Stimulated activated CD4-positive, alpha-beta T cell treated with anti-CD3 and anti-CD28 coated beads, Interleukin-4, amount 100 ng/mL, for 24 hours (primary cell): ENCODE data around the gene CFHR1.
"Not testable (repeated sequence)": the region's sequence is repeated elsewhere in the genome, so short reads cannot be mapped to it uniquely, and the experiment has no call there.

ENCODE experiments used
- DNase-seq: peaks from one replicate; pipeline ENCODE4 v3.0.0-alpha.2; 2020

The CFHR1 gene

DNA sequence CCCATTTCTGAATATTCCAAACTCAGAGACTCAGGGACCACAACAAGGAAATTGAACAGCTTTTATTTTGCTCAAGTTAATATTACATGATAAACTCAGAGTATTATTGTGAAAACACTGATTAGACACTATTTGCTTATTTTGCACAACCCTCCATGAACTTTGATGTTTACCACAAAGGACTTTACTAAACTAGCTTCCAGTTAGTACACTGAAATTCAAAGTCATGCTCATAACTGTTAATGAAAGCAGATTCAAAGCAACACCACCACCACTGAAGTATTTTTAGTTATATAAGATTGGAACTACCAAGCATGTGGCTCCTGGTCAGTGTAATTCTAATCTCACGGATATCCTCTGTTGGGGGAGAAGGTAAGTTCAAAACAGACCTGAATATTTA lies at the start of gene CFHR1:
CFHR1 (plus strand) TSS at position 201 of the 400 bp plus-strand sequence; CDS start at position 315, 114 bp downstream.
- not testable (repeated sequence) for DNase-seq

- not testable (repeated sequence) for DNase-seq
Measured at GRCh38 chr1:196769823-196770222, 49.7 kb upstream of the CFHR1 start.

GRCh38 chr1:196773713-196774112 lies 45.8 kb upstream of the CFHR1 start:
- DNase-seq: no peak

DNA sequence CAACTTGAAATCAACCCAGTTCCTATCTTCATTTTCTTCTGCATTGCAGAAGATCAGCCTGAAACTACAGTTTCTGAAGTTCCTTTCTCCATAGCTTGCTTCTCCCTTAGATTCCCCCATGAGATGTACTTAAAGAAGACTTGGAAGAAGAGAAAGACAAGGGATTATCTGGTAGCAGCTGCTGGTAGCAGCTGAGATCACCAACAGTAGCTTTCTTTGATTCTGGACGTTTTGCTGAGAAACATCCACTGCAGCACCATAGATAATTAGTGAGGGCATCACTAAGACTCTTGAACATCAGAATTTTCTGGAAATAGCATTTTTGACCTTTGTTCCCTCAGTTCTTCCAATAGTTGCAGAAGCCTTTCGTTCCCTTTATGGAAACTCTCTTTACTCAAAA lies 45.4 kb upstream of the CFHR1 start:
- DNase-seq: no peak

GRCh38 chr1:196774603-196775002 lies 44.9 kb upstream of the CFHR1 start, which contains the start of gene CFHR3:
TSS of gene CFHR3 (plus strand) at chr1:196774840. CDS start at chr1:196774887, 47 bp downstream.
- no peak for DNase-seq

- no peak for DNase-seq
Measured at GRCh38 chr1:196777603-196778002, 41.9 kb upstream of the CFHR1 start.

DNA sequence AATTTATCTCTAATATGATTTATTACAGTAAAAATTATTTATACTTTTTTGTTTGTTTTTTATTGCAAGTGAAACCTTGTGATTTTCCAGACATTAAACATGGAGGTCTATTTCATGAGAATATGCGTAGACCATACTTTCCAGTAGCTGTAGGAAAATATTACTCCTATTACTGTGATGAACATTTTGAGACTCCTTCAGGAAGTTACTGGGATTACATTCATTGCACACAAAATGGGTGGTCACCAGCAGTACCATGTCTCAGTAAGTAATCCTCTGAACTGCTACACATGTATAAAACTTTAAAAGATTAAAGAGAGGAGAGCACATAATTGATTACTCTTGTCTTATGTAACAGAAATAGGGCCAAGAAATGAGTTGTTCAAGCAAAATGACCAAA lies 40.4 kb upstream of the CFHR1 start:
- no peak for DNase-seq

- not testable (repeated sequence) for DNase-seq
Measured at GRCh38 chr1:196791252-196791651, 28.3 kb upstream of the CFHR1 start.

DNA sequence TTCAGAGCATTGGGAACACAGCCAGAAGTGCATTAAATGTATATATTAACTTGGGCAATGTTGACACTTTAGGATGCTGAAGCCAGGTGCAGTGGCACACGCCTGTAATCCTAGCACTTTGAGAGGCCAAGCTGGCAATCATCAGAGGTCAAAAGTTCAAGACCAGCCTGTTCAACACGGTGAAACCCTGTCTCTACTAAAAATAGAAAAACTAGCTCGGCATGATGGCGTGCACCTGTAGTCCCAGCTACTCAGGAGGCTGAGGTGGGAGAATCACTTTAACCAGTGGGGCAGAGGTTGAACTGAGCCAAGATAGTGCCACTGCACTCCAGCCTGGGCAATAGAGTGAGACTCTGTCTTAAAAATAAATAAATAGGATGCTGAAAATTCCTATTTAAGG lies 25.4 kb upstream of the CFHR1 start:
- DNase-seq: not testable (repeated sequence)

DNA sequence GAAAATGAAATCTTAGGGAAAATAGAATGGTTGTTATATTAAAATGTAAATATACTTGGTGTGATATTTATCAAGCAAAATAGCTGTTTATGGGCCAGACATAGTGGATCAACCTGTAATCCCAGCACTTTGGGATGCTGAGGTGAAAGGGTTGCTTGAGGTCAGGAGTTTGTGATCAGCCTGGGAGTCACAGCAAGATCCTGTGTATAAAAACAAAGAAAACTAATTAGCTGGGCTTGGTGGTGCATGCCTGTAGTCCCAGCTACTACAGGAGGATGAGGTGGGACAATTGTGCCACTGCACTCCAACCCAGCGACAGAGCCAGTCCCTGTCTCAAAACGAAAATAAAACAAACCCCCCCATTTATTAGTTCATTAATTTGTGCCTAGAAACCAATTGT lies 21.6 kb upstream of the CFHR1 start:
- no peak for DNase-seq

DNA sequence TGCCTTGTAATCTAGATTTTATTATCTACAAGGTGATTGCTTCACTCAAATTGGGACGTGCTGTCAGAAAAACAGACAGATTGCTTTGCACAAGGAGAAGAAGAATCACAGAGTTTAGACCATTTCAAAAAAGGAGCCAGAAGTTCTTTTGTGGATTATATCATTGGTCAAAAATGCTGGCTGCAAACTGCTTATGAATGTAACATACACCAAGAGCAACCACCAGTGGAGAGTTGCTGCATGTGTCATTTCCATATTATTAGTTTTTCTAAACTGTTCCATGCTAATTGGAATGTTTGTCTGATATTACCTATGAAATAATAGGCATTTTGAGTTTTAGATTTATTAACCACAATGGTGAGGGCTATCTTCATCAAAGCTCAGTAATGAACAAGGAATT lies 17.6 kb upstream of the CFHR1 start:
- not testable (repeated sequence) for DNase-seq

- DNase-seq: no peak
Measured at GRCh38 chr1:196808529-196809235, 10.8 kb upstream of the CFHR1 start.

DNA sequence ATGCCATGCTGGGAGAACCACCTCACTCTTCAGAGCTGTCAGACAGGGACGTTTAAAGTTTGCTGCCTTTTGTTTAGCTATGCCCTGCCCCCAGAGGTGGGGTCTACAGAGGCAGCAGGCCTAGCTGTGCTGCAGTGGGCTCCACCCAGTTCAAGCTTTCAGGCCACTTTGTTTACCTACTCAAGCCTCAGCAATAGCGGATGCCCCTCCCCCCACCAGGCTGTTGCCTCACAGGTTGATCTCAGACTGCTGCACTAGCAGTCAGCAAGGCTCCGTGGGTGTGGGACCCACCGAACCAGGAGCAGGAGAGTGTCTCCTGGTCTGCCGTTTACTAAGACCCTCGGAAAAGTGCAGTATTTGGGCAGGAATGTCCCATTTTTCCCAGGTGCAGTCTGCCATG lies 2.1 kb upstream of the CFHR1 start:
- not testable (repeated sequence) for DNase-seq

GRCh38 chr1:196827860-196828259 lies 8.3 kb downstream of the CFHR1 start:
- DNase-seq: not testable (repeated sequence)

DNA sequence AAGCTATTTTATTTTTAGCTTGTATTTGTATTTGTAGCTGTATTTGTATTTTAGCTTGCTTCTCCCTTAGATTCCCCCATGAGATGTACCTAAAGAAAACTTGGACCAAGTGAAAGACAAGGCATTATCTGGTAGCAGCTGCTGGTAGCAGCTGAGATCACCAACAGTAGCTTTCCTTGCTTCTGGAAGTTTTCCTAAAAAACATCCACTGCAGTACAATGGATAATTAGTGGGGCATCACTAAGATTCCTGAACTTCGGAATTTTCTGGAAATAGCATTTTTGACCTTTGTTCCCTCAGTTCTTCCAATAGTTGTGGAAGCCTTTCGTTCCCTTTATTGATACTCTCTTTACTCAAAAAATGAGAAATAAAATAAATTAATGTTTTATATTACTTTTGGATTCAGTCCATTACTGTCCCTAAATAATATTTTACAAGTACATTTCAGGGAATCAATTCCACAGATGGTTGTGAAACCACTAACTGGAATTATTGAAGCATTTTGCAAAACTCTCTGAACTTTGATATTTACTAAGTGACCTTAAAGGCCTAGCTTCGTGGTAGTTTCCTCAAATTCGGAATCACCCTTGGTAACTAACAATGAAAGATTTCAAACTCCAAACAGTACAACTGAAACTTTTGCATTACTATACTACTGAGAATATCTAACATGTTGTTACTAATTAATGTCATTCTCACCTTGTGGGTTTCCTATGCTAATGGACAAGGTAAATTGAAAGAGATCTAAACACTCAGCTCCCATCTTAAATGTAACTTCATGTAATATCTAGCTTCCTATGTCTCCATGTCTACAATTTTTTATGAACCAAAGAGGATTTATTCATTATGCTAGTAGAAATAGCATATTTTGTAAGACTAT lies 30.3 kb downstream of the CFHR1 start:
- DNase-seq: not testable (repeated sequence)

DNA sequence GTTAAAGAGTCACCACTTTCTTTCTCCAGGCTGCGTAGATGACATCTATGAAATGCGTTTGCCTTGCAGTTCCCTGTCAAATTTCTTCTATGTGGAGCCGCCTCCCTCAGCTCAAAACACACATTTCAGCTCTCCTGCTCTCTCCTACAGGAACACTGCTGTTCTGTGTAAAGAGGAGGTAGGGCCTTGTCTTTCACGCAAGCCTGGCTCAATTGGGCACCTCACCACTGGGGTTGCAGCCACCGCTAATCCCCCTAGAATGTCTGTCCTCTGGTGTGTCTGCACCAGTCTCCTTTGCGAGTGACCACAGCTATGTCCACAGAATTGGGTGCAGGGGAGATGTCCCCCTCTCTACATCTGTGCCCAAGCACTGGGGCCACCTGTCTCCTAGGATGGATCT lies 36.5 kb downstream of the CFHR1 start:
- no peak for DNase-seq

GRCh38 chr1:196857188-196857587 lies 37.7 kb downstream of the CFHR1 start:
- no peak for DNase-seq

DNA sequence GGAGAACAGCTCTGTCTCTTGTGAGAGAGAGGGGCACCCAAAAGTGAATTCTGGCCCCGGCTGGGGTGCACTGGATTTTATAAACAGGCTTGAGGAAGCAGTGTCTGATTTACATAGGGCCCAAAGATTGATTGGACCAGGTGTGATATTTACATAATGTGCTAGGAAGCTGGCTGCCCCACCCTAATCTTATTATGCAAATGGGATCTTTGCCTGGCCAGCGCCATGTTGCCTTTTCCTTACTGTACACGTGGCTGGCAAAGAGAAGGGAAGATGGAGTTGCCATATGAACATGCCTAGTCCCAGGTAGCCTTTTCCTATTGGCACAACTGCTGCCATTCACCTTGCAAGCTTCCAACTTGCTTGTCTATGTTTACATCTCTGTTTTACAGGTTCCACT lies 39.3 kb downstream of the CFHR1 start:
- DNase-seq: no peak

DNA sequence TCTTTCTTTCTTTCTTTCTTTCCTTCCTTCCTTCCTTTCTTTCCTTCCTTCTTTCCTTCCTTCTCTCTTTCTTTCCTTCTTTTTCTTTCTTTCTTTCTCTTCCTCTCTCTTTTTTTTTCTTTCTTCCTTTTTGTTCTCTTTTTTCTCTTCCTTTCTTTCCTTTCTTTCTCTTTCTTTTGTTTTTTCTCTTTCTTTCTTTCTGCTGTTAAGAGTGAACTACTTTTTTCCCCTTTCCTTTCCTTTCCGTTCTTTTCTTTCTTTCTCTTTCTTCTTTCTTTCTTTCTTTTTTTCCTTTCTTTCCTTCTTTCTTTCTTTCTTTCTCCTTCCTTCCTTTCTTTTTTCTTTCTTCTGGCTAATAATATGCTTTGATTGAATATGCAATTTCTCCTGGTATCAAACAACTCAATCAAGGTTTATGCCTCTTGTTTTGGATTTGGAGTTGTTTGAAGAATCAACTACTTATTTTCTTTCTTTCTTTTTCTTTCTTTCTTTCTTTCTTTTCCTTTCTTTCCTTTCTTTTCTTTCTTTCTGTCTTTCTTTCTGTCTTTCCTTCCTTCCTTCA lies 40.9 kb downstream of the CFHR1 start:
- DNase-seq: no peak

DNA sequence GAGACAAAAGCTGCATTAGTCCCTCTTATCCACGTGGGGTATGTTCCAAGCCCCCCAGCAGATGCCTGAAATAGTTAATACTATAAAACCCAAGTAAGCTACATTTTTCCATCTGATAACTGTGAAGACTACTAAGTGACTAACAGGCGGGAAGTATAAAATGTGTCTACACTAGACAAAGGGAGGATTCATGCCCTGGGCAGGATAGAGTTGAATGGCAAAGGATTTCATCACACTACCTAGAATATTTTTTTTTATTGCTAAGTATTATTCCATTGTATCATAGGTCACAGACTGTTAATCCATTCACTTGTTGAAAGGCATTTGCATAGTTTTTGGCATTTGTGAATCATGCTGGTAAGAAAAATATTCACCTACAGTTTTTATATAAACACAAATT lies 41.9 kb downstream of the CFHR1 start:
- DNase-seq: no peak

DNA sequence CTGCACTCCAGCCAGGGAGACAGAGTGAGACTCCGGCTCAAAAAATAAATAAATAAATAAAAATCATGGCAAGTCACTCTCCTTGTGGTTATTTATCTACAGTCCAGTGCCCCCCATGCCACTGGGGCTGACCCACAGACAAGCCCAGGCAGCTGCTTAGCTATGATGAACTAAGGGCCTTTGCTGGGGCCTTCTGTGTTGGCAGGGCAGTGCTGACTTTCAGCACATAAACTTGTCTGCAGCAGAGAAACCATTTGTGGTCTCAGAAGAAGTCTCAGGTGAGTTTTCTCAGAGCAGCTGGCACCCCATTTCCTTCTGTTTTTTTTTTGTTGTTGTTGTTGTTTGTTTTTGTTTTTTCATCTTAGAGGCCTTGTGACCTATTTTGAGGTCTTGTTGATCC lies 47.4 kb downstream of the CFHR1 start:
- no peak for DNase-seq

DNA sequence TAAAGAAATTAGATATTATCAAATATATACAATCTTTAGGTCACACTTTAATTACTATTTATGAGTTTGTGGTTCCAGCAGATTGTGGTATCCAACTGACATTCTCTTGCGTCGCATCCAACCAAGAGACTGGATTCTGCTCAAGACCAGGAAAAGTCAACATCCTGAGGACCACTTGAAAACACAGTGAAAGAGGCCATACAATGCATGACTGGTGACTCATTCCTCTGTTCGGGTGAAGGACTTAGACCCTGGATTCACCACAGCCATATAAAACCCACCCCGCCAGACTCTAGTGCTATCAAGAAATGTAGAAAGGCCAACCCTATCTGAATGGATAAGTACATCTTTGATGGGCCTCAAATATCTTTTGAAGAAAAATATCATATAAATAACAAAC lies 53.9 kb downstream of the CFHR1 start:
- DNase-seq: no peak

- no peak for DNase-seq
Measured at GRCh38 chr1:196875935-196876334, 56.4 kb downstream of the CFHR1 start.

DNA sequence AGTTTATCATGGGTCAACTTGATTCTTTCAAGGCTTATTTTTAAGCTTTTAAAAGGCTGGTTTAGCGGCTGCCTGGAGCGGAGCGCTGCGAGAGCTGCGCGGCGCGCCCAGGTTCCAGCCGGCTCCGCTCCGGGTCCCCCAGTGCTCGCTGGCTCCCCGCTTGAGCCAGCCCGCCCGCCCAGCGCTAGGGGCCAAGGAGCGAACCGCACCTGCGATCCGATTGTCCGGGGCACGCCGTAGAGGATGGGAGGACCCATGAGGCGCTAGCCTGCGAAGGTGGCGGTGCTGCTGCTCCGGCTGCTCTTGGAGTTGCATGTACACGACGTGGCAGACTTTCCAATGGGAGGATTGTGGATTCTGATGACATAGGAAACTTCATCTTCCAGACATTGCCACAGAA lies 58.4 kb downstream of the CFHR1 start:
- DNase-seq: no peak
